GM19372 (cell line): ENCODE measurements around the gene CASP10.
"Not testable (repeated sequence)": the region's sequence is repeated elsewhere in the genome, so short reads cannot be mapped to it uniquely, and the experiment has no call there.

Experiments
- ATAC-seq: cut with Tn5 transposase; IDR thresholded peaks from one replicate; pipeline ENCODE4 v1.9.1; 2021; ENCODE audit warnings: mild to moderate bottlenecking, low read depth, moderate library complexity; ENCODE audit not compliant: unreplicated experiment

The CASP10 gene

GRCh38 chr2:201231781-201232466, 49.0 kb downstream of the CASP10 start:
- ATAC-seq: peak; percentile 47

DNA sequence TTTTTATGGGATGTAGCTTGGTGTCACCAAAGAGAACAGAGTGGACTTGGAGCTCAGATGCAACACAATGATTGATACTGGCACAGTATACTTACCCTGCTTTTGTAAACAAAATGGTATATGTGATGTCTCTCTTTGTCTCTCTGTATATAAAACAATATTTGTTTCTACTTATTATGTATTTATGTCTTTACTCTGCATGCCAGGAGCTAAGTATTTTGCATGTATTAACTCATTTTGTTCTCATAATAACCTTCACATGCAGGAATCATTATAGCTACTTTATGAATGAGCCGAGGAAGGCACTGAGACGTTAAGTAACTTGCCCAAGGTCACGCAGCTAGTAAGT, 49.5 kb downstream of the CASP10 start:
- ATAC-seq: no peak

GRCh38 chr2:201233192-201233811, 50.4 kb downstream of the CASP10 start:
- ATAC-seq: peak; percentile 88

GRCh38 chr2:201233812-201234662, 51.1 kb downstream of the CASP10 start:
- peak; percentile 12 for ATAC-seq

DNA sequence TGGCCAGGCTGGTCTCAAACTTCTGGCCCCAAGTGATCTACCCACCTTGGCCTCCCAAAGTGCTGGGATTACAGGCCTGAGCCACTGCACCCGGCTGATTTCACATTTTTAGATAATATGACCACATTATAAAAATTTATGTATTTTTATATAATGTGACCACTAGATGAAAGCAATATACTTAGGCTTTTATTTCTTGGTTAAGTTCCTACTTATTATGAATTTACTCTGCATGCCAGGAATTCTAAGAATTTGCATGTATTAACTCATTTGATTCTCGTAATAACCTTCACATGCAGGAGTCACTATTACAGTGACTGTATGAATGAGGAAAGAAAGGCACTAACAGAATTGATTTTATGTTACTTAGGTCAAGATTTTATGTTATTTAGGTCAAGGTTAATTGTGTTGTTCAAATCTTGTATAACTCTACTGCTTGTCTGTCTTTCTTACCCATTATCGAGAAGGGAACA, 51.8 kb downstream of the CASP10 start:
- no peak for ATAC-seq

GRCh38 chr2:201235860-201236811, 53.2 kb downstream of the CASP10 start:
- ATAC-seq: no peak

DNA sequence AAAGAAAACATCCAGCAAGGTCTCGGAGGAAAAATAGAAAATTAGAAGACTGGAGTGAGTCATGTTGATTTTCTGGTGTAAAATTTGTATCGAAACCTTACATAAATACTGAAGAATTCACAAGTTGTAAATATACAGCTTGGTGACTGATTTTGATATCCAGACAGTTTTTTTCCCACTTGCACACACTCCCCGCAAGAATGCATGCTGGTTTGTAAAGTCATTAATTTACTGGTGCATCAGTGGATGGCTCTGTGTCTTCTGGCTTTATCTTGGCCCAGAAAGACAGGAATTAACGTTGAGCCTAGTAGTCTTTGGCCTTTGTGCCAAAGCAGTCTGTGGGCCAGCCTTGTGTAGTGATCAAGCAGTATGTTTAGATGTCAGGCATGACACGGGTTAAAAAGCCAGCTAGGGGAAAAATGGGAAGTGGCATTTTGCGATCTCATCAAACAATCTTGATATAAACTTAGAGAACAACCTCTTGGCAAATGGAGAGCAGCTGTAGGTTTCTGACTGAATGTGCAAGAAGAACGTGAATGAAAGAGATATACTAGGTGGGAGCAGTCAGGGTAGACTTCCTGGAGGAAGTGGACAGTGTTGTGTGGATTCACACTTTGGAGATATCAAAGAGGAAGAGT, 54.7 kb downstream of the CASP10 start:
- ATAC-seq: no peak

DNA sequence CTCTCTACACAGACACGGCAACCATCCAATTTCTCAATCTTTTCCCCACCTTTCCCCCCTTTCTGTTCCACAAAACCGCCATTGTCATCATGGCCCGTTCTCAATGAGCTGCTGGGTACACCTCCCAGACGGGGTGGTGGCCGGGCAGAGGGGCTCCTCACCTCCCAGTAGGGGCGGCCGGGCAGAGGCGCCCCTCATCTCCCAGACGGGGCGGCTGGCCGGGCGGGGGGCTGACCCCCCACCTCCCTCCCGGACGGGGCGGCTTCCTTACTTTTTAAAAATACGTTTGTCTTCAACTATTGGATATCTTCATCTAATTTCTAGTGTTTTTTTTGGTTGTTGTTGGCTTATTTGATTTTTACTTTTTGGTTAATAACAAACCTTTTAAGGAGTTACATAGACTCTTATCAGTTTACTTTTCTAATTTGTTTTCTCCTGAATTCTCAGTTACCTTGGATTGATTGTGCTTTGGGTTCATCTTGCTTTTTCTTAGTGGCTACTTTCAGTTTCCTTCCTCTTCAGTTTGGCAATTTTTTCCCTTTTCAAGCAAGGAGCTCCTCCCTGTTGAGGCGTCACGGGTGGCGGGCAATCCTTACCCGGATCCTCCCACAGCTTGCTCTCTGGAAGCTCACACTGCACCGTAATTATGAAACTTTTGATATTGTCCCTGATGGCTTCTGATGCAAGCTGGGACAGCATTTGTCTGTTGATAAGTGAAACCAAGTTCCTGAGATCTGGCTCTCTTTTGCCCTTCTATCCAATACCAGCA, 56.4 kb downstream of the CASP10 start:
- ATAC-seq: not testable (repeated sequence)

DNA sequence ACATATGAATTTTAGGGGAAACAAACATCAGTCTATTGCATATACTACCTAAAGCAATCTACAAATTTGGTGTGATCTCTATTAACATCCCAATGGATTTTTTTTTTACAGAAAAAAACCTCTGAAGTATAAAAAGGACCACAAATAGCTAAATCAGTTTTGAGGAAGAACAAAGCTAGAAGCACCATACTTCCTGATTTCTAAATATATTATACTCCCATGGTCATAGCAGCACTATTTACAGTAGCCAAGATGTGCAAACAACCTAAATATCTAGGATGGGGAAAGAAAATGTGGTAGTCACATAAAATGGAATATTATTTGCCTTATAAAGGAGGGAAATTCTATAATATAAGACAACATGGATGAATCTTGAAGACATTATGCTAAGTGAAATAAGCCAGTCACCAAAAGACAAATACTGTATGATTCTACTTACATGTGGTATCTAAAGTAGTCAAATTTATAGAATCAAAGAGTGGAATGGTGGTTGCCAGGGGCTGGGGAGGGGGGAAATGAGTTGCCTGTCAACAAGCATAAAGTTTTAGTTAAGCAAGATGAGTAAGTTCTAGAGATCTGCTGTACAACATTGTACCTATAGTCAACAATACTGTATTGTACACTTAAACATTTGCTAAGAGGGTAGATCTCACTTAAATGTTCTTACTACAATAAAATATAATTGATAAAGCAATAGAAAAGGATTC, 59.8 kb downstream of the CASP10 start:
- ATAC-seq: no peak

DNA sequence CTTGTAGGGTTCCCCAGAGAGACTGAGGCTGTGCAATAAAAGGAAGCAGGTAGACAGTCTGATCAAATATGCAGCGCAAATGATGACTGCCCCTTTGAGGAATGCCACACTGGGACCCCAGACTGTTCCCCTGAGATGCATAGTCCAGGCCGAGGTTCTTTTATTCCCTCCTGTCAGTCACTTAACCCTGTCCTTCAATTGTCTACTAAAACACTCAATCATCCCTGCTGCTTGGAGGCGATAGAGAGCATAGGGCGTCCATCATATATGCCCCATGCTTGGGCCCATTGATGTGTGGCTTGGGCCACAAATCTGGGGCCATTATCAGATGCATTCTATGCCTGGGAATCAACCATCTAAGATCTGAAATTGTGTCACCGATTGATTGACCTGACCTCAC, 61.9 kb downstream of the CASP10 start:
- no peak for ATAC-seq

- ATAC-seq: no peak
Observed at GRCh38 chr2:201246280-201246679, 63.3 kb downstream of the CASP10 start.

DNA sequence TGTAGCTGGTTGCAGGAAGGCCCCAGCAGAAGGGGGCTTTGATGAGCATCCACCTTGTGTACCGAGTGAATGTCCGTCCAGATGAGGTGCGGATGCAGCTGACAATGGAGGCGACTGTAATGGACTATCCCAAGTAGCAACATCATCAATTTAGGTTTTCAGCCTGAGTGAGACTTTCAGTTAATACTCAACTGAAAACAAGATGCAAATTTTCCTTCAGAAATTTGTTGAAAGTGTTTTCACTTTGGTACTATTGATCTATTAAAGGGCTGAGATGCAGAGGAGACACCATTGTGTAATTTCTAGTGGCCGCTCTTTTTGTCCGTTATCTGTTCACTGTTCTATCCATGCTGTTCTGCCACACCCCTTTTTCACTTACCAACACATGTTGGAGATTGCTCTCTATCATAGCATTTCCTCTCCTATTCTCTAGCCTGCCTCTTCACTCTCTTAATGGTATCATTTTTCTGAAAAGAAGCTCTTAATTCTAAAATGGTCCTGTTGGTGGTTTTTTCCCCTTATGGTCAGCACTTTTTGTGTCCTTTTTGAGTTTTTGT, 65.4 kb downstream of the CASP10 start:
- ATAC-seq: no peak

DNA sequence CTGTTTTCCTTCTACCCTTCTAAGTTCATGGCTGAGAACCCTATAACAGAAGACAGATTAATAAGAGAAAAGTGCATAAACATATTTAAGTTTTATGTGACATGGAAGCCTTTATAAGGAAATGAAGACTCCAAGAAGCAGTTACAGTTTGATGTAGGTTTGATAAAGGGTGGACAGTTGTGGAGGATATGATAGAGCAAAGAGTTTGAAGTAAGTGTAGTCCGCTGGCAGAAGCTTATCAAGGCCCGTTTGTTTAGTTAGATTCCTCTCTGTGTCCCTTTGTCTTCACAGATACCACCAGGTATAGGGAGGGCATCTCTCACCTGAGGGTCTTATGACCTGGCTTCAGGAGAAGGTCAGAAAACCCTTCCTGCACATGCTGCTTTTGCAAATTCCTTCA, 66.9 kb downstream of the CASP10 start:
- no peak for ATAC-seq

DNA sequence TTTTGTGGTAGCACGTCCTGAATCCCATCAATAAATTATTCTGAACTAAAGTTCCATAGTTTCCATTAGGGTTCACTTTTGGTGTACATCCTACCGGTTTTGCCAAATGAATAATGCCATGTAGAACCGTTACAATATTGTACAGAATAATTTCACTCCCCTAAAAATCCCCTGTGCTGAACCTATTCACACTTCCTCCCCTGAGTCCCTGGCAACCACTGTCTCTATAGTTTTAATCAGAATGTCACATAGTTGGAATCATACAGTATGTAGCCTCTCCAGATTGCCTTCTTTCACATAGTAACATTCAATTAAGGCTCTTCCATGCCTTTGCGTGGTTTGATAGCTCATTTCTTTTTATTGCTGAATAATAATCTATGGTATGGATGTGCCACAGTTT, 67.8 kb downstream of the CASP10 start:
- ATAC-seq: no peak

DNA sequence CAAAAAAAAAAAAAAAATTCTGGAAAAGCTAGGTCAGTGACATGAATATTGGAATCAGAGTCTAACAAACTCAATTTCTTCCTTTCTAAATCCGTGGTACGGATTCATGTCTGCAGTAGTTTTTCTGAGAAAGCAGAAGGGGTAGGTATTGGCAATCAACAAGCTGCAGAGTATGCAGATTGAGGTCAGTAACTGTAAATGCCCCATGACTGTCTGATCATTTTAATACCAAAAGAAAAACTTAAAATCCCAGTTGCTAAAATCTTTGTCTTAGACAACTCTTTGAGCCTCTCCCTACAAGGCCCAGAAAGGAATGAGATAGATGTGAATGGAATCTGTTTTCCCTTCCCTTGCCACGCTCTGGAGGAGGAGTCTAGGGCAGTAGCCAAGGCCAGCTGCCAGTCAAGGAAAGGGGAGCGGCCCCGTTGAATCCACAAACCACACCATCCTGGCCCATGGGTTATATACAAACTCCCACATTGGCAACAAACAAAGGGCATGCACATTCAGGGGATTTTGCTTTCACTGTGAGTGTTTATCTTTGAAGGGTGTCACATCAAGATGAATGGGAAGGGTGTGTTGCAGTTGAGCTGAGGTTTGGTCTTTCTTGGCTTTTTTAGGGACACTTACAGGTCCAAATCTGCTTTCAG, 71.3 kb downstream of the CASP10 start:
- ATAC-seq: no peak

DNA sequence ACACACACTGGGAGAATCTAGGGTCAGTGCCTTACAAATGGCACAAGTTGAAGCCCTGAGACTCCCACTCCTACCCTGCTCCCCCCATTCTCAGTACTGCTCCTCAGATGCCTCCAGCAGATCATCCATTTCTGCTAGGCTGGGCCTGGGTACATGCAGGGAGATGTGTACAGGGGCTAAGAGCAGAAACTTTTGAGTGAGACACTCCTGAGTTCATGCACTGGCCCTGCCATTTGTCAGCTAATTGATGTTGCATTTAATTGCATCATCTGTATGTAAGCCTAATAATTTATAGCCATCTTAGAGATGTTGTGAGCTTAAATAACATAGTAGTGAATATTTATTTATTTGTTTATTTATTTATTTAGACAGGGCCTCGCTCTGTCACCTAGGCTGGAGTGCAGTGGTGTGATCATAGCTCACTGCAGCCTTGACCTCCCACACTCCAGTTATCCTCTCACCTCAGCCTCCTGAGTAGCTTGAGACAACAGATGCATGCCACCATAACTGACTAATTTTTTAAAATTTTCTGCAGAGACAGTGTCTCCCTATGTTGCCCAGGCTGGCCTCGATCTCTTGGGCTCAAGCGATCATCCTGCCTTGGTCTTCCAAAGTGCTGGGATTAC, 72.6 kb downstream of the CASP10 start:
- ATAC-seq: no peak

DNA sequence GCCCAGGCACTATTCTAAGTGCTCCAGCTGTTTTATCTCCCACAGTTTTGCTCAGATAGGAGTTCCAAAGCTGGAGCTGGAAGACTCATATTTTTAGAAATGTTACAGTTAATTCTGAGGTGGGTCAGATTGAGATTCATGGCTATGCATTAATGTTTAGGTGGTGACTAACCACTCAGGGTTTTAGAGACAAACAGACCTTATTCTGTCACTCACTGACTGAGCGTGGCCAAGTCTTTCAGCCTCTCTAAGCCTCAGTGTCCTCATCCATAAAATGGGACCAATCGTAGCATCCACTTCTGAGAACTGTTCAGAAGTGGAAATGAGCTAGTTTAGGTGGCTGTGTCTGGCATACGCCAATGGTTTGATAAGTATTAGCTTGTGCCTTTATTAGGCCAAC, 73.1 kb downstream of the CASP10 start:
- ATAC-seq: no peak
